ENCODE data around the gene CTTNBP2NL.

The CTTNBP2NL gene

DNA sequence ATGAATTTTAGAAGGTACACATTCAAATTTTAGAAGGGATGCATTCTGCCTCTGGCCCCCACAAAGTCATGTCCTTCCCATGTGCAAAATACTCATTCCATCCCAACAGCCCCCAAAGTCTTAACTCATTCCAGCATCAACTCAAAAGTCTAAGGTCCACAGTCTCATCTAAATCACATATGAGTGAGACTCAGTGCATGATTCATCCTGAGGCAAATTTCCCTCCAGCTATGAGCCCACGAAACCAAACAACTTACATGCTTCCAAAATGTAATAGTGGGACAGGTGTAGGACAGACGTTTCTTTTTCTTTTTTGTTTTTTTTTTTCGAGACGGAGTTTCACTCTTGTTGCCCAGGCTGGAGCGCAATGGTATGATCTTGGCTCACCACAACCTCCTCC is 100.3 kb downstream of the CTTNBP2NL start:
- Histone ChIP-seq H3K4me3 (no peak overlapping the region), H3K27ac (no peak overlapping the region)

DNA sequence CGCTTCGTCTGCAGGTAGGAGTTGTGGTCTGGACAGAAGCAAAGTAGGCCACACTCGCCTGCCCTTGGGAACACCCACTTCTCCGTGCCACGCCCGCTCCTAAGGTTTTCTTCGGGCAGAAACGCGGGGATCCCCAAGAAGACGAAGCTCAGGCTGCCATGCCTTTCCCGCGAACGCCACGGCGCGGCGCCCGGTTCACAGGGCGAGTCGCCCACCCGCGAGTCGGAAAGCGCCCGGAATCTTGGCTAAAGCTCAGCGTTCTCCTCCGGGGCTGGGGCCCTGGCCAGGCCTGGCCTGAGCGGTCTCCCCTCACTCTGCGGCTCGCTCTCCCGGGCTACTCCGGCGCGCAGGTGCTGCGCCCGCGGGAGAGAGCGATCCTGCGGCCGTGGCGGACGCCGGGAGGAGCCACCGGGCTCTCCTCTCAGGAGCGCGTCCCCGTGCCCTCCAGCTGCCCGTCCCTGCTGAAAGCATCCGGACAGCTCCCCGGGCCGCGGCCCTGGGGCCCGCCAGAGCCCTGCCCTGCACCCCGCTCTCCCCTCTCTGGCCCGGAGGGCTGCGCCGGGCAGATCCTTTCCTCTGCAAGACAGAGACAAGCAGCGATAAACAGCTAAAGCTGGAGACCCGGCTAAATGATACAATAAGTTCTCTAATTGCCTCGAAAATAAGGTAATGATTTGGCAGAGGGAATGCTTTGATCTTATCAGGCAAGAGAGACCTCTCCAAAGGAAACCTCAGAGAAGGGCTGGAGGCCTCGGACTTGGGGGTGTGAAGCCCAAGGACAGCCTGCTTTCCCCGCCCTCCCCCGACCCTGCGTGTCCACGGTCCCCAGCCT is 106.0 kb downstream of the CTTNBP2NL start:
- Histone ChIP-seq H3K27ac (peak overlapping the region in 10 of 21 experiments; percentile 4 to 58 (median 21)), H3K4me3 (peak overlapping the region; percentile 35 to 55 (median 41))

DNA sequence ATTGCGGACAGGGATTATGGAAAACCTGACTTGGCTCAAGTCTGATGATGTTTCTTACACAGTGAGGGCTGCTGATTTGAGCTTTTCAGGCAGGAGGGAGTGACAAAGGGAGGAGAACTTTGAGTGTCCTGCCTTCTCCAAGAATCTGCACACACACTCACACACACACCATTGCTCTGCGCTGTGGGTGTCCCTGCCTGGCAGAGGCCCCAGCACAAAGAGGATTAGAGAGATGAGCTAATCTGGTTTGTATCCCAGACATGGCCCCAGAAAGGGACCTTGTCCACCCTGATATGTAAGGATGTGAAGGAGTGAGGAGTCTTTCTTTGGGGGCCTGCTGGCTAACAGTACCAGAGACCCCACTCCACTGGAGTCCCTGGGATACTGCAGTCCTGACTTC is 106.8 kb downstream of the CTTNBP2NL start:
- H3K4me3 ChIP-seq = peak overlapping the region in 1 of 7 experiments; percentile 55
- no peak overlapping the region for H3K27ac ChIP-seq

DNA sequence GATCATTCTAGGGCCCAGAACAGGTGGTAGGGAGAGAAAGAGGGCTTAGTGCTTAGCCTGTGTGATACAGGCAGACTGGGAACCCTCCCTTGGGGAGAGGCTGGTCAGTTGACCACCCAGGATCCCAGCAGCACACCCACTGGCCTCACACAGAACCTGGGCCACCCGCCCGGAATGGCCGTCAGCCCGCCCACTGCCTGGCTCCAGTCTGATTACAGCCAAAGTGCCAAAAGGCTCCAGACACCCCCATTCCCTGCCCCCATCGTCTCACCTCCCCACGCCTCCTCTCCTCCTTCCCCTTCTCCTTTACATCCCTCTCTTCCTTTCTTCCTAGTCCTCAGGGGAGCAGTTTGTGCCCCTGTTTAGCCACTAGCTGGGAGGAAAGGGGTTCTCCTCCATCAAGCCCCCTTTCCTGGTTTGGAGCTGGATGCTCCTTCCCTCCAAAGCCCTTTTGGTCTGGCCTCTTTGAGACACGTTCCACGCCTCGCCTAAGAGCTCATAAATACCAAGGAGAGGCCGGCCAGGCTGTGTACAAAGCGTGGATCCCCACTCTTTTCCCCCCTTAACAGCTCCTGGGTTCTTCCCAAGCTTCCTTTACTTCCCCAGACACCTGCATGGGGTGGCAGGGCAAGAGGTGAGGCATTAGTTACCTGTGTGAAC is 108.1 kb downstream of the CTTNBP2NL start:
- no peak overlapping the region for H3K27ac ChIP-seq
- H3K4me3 ChIP-seq = no peak overlapping the region

DNA sequence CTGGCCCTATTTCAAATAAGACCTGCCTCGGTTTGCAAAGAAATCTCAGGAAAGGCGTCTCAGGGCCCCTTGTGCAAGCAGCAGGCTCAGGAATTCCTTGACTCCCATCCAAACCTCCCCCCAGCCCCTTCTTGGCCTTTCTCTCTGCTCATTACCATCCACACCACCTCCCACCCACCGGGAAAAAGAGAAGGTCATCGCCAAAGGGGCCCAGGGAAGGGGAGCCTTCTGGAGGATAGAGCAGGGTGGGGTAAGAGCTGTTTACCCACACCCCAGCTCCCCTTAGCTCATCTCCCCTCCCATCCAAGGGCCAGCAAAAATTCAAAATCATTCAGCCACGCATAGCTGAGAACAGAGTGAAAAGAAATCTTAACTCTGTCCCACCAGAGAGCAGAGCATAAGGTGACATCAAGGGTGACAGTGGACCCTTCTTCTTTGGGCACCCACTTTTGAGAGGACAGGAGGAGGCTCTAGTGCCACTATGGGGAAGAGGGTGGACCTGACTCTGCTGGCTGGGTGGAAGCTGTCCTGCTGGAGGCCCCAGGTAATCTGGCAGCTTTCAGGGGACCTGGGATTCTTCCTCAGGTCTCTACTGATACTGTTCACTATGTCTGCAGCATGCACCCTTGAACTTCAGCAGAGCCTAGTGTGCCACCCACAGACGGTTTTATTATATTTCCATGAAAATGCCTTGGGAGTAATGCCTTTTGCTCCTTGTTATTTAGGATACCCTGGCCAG is 108.8 kb downstream of the CTTNBP2NL start:
- Histone ChIP-seq H3K27ac (no peak overlapping the region), H3K4me3 (no peak overlapping the region)

DNA sequence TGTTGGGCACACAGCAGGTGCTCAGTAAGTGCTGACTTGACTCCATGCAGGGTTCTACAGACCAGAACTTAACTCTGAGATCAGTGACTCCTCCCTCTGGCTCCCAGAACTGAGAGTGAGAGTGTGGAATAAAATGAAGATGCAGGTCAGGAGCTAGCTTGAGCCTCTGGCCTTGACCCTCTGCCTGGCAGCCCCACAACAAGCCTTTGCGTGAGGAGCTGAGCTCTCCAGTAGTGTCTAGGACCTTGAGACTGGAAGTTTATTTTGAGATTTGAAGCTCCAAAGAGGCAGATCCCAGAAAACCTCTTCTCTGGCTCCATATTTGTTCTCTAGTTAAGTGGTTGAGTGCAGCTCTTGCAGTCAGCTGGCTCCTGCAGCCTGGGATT is 109.4 kb downstream of the CTTNBP2NL start:
- H3K4me3 ChIP-seq = no peak overlapping the region
- H3K27ac ChIP-seq = no peak overlapping the region

DNA sequence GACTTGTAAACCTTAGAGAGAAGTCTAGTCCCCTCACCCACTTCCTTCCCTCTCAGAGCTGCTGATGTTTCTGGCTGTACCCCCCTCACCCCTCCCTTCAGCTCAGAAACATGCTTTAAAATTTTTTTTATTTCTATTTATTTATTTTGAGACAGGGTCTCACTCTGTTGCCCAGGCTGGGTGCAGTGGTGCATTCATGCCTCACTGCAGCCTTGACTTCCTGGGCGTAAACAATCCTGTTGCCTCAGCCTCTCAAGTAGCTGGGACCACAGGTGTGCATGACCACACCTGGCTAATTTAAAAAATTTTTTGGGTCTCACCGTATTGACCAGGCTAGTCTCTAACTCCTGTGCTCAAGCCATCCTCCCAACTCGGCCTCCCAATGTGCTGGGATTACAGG is 109.9 kb downstream of the CTTNBP2NL start:
- Histone ChIP-seq H3K4me3 (no peak overlapping the region), H3K27ac (no peak overlapping the region)

DNA sequence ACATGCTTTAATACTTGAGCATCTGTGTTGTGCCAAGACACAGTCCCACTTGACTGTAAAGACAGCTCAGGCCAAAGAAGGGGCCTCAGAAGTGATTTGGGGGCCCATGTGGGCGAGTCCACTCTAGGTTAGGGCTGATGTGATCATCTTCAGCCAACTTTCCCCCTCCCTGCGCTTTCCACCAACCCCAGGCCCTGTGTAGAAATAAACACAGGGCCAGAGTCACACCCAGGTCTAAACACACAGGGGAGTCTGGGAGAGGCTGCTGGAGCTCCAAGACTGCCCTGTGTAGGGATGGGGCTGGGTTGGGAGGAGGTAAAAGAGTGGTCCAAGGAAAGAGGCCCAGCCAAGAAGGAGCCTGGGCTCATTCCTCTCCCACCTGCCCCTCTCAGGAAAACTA is 110.3 kb downstream of the CTTNBP2NL start:
- H3K27ac ChIP-seq = no peak overlapping the region
- H3K4me3 ChIP-seq = no peak overlapping the region

DNA sequence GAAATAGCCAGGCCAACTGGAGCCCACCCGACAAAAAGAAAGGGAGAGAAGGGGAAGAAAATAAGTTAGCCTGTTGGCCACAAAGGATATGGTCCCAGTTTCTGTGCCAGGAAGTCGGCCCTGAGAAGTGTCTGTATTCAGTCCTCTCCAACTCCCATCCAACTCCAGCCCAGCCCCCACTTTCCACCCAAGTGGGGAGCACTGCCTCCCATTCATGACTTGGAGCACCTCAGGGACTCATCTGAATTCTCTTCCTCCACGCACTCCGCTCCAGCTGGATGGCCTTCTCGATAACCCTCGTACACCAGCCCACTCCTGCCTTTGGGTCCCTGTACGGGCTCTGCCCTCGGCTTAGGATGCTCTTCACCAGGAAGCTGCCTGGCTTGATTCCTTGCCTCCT is 110.7 kb downstream of the CTTNBP2NL start:
- Histone ChIP-seq H3K4me3 (no peak overlapping the region), H3K27ac (no peak overlapping the region)

DNA sequence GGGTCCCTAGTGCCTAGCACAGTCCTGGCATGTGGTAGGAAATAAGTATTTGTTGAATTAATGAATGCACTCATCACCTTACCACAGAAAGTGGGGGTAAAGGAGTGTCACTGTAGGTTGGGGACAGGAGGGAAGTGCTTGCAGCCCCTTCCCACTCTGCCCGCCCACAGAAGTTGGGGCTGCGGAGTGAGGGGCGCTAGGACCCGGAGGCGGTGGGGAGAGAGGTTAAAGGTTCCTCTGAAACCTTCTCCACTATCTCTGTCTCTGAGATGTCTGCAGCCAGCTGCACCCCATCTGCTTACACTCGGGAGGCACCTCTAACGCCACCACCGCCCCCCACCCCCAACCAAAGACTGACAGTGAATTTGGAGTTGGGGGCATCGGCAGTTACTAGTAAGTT is 111.3 kb downstream of the CTTNBP2NL start:
- no peak overlapping the region for H3K4me3 ChIP-seq
- H3K27ac ChIP-seq = no peak overlapping the region

DNA sequence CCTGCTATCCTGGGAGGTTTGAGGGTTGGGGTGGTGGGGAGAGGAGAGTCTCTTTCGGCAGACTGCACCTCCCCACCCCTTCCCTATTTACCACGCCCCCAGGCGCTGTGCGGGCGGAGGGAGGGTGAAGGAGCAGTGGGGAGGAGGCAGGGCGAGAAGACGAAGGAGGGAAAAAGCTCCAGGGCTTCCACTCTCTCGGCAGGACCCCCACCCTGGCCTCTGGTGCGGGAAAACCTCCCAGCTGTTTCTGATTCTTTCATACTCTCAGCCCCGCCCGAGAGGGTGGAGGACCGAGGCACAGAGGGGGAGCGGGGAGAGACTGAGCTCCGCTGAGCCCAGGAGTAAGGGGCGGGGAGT is 111.9 kb downstream of the CTTNBP2NL start:
- H3K4me3 ChIP-seq = peak overlapping the region; percentile 37 to 57 (median 51)

DNA sequence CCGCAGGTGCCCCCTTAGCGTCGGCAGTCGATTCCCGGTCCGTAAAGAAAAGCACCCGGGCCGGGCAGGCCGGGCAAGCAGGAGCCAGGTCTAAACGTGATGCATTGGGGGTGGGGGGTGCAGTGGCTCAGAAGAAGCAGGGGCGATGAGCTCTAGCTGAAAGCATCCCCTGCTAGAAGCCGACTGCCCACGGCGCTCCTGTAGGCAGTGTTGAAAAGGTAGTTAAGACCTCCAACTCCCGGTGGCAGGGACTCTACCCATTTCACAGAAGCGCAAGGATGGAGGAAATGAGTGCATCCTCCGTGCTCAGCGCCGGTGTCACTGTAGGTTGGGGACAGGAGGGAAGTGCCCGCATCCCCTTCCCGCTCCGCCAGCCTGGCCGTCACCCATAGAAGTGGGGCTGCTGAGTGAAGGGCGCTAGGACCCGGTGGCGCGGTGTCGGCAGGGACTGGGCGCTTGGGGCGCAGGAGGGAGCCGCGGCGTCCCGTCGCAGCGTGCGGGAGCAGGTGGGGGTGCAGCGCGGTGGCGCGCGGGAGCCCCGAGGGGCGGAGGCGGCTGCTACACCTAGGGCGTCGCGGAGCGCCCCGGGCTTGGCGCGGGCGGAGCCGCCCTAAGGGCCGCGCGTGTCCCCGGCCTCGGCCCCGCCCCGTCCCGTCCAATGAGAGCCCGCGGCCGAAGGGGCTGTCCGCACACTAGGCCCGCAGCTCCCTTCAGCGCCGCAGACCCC is 112.4 kb downstream of the CTTNBP2NL start, which contains the start of gene WNT2B:
Gene WNT2B, plus strand, starts transcription at position 688 of the 727 bp plus-strand sequence. CDS start 298 bp downstream, outside the sequence.
- H3K4me3 ChIP-seq = peak within 1 kb of the TSS; percentile 37 to 57 (median 51)
- peak within 1 kb of the TSS in 7 of 21 experiments; percentile 6 to 45 (median 21) for H3K27ac ChIP-seq

More for the DNA sequence above, 111.9 kb downstream of the CTTNBP2NL start:
- H3K27ac ChIP-seq = no peak overlapping the region

DNA sequence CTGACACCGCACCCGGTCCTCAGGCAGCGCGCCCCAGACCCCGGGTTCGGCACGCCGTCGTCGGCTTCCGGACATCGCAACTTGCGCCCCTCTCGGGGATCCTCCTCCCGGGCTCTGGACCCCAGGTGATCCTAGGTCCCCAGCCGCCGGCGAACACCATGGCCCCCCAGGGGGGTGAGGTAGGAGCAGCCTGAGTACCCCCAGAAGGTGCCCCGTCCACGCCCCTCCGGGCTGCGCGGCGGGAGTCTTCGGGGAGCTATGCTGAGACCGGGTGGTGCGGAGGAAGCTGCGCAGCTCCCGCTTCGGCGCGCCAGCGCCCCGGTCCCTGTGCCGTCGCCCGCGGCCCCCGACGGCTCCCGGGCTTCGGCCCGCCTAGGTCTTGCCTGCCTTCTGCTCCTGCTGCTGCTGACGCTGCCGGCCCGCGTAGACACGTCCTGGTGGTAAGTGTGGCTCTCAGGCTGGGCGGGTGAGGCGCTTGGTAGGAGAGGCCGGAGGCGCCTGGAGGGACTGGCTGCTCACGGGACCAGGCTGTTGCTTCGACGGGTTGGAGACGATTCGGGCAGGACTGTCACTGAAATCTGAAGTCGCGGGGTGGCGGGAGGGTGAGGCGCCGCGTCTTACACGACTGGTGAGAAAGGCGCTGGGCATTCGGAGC is 113.1 kb downstream of the CTTNBP2NL start:
- peak overlapping the region in 7 of 21 experiments; percentile 6 to 45 (median 21) for H3K27ac ChIP-seq
- peak overlapping the region; percentile 37 to 57 (median 51) for H3K4me3 ChIP-seq

DNA sequence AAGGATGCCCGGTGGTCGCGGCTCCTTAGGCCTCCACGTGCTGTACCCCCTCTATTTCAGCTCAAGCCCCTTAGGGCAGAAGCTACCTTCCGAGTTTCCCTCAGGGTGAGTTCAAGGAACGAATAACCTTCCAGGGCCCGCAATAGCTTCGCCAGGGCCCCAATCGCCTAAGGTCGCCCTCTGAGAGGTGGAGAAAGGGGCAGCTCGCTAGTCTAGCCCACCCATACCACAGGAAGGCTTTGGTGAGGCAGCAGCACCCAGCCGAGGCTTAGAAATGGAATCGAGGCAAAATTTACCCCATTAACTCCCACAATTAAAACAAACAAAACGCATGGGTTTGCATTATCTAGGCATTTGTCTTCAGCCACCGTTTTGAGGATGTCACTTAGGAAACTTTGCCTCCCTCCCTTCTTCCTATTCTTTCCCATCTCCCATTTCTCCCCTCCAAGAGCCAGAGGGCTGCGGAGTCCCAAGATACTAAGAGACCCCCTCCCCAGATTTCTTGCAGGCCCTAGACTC is 113.7 kb downstream of the CTTNBP2NL start:
- Histone ChIP-seq H3K4me3 (peak overlapping the region in 1 of 7 experiments; percentile 57), H3K27ac (peak overlapping the region in 1 of 21 experiments; percentile 20)

DNA sequence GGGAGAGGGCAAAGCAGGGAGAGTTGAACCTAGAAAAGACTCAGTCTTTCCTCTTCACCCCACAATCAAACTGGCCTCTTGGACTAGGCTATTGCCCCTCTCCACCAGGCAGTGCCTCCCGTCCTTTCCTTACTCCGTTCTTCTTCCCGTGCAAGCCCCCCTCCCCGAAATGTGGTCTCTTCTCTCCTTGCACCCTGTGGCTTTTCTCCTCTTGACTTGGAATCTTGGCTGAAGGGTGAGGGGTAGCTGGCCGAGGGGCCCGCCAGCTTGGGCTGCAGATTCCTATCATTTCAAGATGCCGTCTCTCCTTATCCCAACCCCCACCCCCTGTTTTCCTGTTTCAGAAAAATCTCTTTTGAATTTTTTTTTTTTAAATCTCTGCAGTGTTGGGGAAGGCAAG is 114.3 kb downstream of the CTTNBP2NL start:
- H3K4me3 ChIP-seq = no peak overlapping the region
- no peak overlapping the region for H3K27ac ChIP-seq

All from skin epidermis (tissue), 12 donors.